IPS-11a (cell line): ENCODE measurements around the gene KCNMA1.

Source experiments
- H3K4me3 ChIP-seq: one replicate; pipeline ENCODE4 v1.5.1; 2013; ENCODE audit warnings: low read depth, low read length, control low read depth

The KCNMA1 gene

GRCh38 chr10:77077316-77077945 is 560.2 kb downstream of the KCNMA1 start:
- H3K4me3 ChIP-seq, result no peak overlapping the region

GRCh38 chr10:77075926-77076325 is 561.7 kb downstream of the KCNMA1 start:
- no peak overlapping the region for H3K4me3 ChIP-seq

- no peak overlapping the region for H3K4me3 ChIP-seq
Observed at GRCh38 chr10:77074104-77074624, 563.4 kb downstream of the KCNMA1 start.

- no peak overlapping the region for H3K4me3 ChIP-seq
Observed at GRCh38 chr10:77073663-77073960, 564.0 kb downstream of the KCNMA1 start.

- H3K4me3 ChIP-seq, result no peak overlapping the region
Observed at GRCh38 chr10:77072836-77073662, 564.6 kb downstream of the KCNMA1 start.

- H3K4me3 ChIP-seq, result no peak overlapping the region
Observed at GRCh38 chr10:77072361-77072835, 565.2 kb downstream of the KCNMA1 start.

- no peak overlapping the region for H3K4me3 ChIP-seq
Observed at GRCh38 chr10:77071956-77072355, 565.7 kb downstream of the KCNMA1 start.

- H3K4me3 ChIP-seq, result no peak overlapping the region
Observed at GRCh38 chr10:77071001-77071511, 566.6 kb downstream of the KCNMA1 start.

GRCh38 chr10:77070346-77070745 is 567.3 kb downstream of the KCNMA1 start:
- no peak overlapping the region for H3K4me3 ChIP-seq

- no peak overlapping the region for H3K4me3 ChIP-seq
Observed at GRCh38 chr10:77068969-77069368, 568.6 kb downstream of the KCNMA1 start.

- H3K4me3 ChIP-seq, result no peak overlapping the region
Observed at GRCh38 chr10:77068272-77068671, 569.3 kb downstream of the KCNMA1 start.

- H3K4me3 ChIP-seq, result no peak overlapping the region
Observed at GRCh38 chr10:77062381-77062780, 575.2 kb downstream of the KCNMA1 start.

GRCh38 chr10:77060913-77061312 is 576.7 kb downstream of the KCNMA1 start:
- H3K4me3 ChIP-seq, result no peak overlapping the region

GRCh38 chr10:77056650-77057049 is 581.0 kb downstream of the KCNMA1 start:
- no peak overlapping the region for H3K4me3 ChIP-seq

GRCh38 chr10:77052593-77052992 is 585.0 kb downstream of the KCNMA1 start:
- H3K4me3 ChIP-seq, result no peak overlapping the region

GRCh38 chr10:77051837-77052236 is 585.8 kb downstream of the KCNMA1 start:
- no peak overlapping the region for H3K4me3 ChIP-seq

GRCh38 chr10:77049896-77050295 is 587.7 kb downstream of the KCNMA1 start:
- no peak overlapping the region for H3K4me3 ChIP-seq

- H3K4me3 ChIP-seq, result no peak overlapping the region
Observed at GRCh38 chr10:77049146-77049545, 588.5 kb downstream of the KCNMA1 start.

- H3K4me3 ChIP-seq, result no peak overlapping the region
Observed at GRCh38 chr10:77045085-77045484, 592.5 kb downstream of the KCNMA1 start.

GRCh38 chr10:77043420-77043763 is 594.2 kb downstream of the KCNMA1 start:
- H3K4me3 ChIP-seq, result no peak overlapping the region

- H3K4me3 ChIP-seq, result no peak overlapping the region
Observed at GRCh38 chr10:77042706-77043419, 594.7 kb downstream of the KCNMA1 start.
